ENCODE measurements around the gene TRAF3IP3.

The TRAF3IP3 gene

GRCh38 chr1:209831615-209832014 is 75.8 kb downstream of the TRAF3IP3 start:
- Histone ChIP-seq H3K4me3 (ENCODE audit: low read depth, low read length) (no peak overlapping the region), H3K27me3 (replicated peaks) (no peaks in the 10 kb centered on the region), H3K36me3 (replicated peaks) (peaks cover 27% of the 10 kb centered on the region), H3K27ac (peak overlapping the region; percentile 2)
- DNase-seq, result peak; percentile 24
- in situ Hi-C loops (cut with HindIII; ENCODE audit: low pct_ligation_motif_present, low sequenced_read_pairs), result no loop called here
- no peak for TF ChIP-seq CTCF (IDR thresholded peaks at IDR 0.05; ENCODE audit: low read depth, low read length, missing control alignments)

All from brain microvascular endothelial cell (primary cell).